K562 (cell line): ENCODE results near the gene NEK1. TPM values are rescaled to one million over a fixed set of nuclear protein-coding genes. Genes with fewer than 3 reads are reported as not detected.

Source experiments
- CBFA2T2 ChIP-seq: fragments of 450-650 bp; conservative IDR thresholded peaks from 2 replicates; pipeline ENCODE4 v1.6.1; 2017; ENCODE audit warnings: mild to moderate bottlenecking
- CREB3 ChIP-seq: fragments of 450-650 bp; conservative IDR thresholded peaks from 2 replicates; pipeline ENCODE4 v1.6.1; 2016; ENCODE audit warnings: missing genetic modification characterization, low read depth, mild to moderate bottlenecking, missing compliant biosample characterization, moderate library complexity
- CREBBP ChIP-seq: IDR thresholded peaks from one replicate; pipeline ENCODE4 v1.6.1; 2012; ENCODE audit warnings: low read depth, mild to moderate bottlenecking, control low read depth, inconsistent platforms, low read length
- ESRRB ChIP-seq: fragments of 250-450 bp; sonication (Bioruptor Pico); IDR thresholded peaks from 2 replicates; pipeline ENCODE4 v1.5.0; 2020; ENCODE audit warnings: mild to moderate bottlenecking, moderate library complexity, borderline replicate concordance
- HMG20A ChIP-seq: fragments of 450-650 bp; formaldehyde crosslinking; conservative IDR thresholded peaks from 2 replicates; pipeline ENCODE4 v1.4.0; 2020; ENCODE audit warnings: mild to moderate bottlenecking, mixed read lengths
- PCBP1 ChIP-seq: fragments of 200-400 bp; formaldehyde crosslinking; IDR thresholded peaks from 2 replicates; pipeline ENCODE4 v1.6.1; 2018; ENCODE audit warnings: mild to moderate bottlenecking, low read depth, low read length; ENCODE audit not compliant: poor library complexity, severe bottlenecking
- RBM34 ChIP-seq: fragments of 200-400 bp; formaldehyde crosslinking; IDR thresholded peaks from 2 replicates; pipeline ENCODE4 v1.6.1; 2018; ENCODE audit warnings: low read length, borderline replicate concordance; ENCODE audit not compliant: insufficient read depth
- RCOR1 ChIP-seq, 2 experiments: IDR thresholded peaks; 2 replicates each; pipeline ENCODE4 v1.6.1; 2012; ENCODE audit warnings: low read depth in 2 of 2, low read length in 2 of 2, borderline replicate concordance in 1 of 2, improper control_type of control experiment in 1 of 2
- THRAP3 ChIP-seq: fragments of 450-650 bp; IDR thresholded peaks from 2 replicates; pipeline ENCODE4 v1.6.1; 2016; ENCODE audit warnings: mild to moderate bottlenecking, inconsistent platforms, borderline replicate concordance
- ZBTB1 ChIP-seq: sonication (generic); formaldehyde crosslinking; IDR thresholded peaks from 2 replicates; pipeline ENCODE4 v1.8.1; 2023; ENCODE audit warnings: missing genetic modification reagents, low read depth, mild to moderate bottlenecking, borderline replicate concordance
- ZNF696 ChIP-seq: fragments of 250-450 bp; sonication (Bioruptor Pico); conservative IDR thresholded peaks from 2 replicates; pipeline ENCODE4 v1.4.0; 2020; ENCODE audit warnings: mild to moderate bottlenecking, moderate library complexity
- polyA plus RNA-seq, 8 experiments: library from polyadenylated mRNA; depleted of rRNA in 4 of 8; stranded (reverse) in 5 of 8; unstranded in 3 of 8; fragments of >200 nt; fragmentation: Nextera tagmentation in 2 of 8; fragmentation: Illumina TruSeq in 1 of 8; extraction: Ambion mirVana in 2 of 8; extraction: Trizol in 1 of 8; gene quantifications; 2 replicates each; pipeline versions ENCODE4 v1.2.1 to v1.2.3, GENCODE V29; 2011 to 2014; ENCODE audit warnings: inconsistent platforms in 1 of 8, missing spikeins in 1 of 8
- total RNA-seq, 7 experiments: library from RNA; depleted of rRNA in 6 of 7; stranded (reverse); fragments of >200 nt in 6 of 7; fragmentation: Illumina TruSeq in 2 of 7; extraction: Trizol in 2 of 7; gene quantifications; 2 replicates each; pipeline versions ENCODE4 v1.2.1 to v1.2.3, GENCODE V29; 2011 to 2021; ENCODE audit warnings: low replicate concordance in 1 of 7
- TF ChIP-seq, protein P1 (sequence below): fragments of 150-350 bp; conservative IDR thresholded peaks from 2 replicates; pipeline ENCODE4 v1.6.1; 2014; ENCODE audit warnings: low read length
- TF ChIP-seq, protein P2 (sequence below), 2 experiments: fragments of 450-650 bp; IDR thresholded peaks; 2 replicates each; pipeline ENCODE4 v1.6.1; 2016; ENCODE audit warnings: mild to moderate bottlenecking in 2 of 2, borderline replicate concordance in 1 of 2, low read depth in 1 of 2, moderate library complexity in 1 of 2

NEK1 gene
- total and polyA plus RNA-seq, 9 of the 15 experiments (the other 6 are each of a cell fraction or from before 2014, with no cell fraction given) = 6.2 to 15.7 (median 10.3) TPM

DNA sequence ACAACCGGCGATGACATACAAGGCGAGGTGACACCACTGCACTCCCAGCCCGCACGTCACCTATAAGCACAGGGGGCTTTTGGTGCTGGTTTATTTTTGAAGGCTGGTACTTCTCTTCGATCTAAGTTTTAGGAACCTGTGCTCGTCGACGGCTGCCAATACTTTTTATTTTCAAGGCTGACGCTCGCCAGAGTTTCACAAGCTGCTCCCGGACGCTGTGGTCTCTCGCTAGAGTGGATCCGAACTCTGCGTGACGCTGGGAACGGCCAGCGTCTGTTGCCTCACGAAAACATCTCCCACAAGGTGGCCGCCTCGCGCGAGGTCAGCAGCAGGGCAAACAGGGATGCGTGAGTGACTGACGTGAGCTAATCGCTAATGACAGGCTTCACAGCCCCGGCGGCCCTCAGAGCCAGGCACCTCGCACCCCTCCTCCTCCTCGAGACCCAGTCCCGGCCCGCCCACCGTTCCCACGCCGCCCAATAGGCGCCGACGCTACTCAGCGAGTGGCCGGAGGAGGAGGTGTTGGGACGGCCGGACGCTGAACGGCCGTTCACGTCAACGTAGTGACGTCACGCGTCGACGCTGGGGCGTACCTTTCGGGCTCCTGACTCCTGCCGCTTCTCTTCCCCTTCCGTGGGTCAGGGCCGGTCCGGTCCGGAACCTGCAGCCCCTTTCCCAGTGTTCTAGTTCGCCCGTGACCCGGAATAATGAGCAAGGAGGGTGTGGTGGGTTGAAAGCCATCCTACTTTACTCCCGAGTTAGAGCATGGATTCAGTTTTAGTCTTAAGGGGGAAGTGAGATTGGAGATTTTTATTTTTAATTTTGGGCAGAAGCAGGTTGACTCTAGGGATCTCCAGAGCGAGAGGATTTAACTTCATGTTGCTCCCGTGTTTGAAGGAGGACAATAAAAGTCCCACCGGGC lies 7.8 kb upstream of the NEK1 start, which contains the start of gene CLCN3 (continued):
- TF ChIP-seq, protein P1, sequence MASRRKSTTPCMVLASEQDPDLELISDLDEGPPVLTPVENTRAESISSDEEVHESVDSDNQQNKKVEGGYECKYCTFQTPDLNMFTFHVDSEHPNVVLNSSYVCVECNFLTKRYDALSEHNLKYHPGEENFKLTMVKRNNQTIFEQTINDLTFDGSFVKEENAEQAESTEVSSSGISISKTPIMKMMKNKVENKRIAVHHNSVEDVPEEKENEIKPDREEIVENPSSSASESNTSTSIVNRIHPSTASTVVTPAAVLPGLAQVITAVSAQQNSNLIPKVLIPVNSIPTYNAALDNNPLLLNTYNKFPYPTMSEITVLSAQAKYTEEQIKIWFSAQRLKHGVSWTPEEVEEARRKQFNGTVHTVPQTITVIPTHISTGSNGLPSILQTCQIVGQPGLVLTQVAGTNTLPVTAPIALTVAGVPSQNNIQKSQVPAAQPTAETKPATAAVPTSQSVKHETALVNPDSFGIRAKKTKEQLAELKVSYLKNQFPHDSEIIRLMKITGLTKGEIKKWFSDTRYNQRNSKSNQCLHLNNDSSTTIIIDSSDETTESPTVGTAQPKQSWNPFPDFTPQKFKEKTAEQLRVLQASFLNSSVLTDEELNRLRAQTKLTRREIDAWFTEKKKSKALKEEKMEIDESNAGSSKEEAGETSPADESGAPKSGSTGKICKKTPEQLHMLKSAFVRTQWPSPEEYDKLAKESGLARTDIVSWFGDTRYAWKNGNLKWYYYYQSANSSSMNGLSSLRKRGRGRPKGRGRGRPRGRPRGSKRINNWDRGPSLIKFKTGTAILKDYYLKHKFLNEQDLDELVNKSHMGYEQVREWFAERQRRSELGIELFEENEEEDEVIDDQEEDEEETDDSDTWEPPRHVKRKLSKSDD = no peak; the same call in 1 of the 2 replicates
- TF ChIP-seq PCBP1 (no peak), ZNF696 (CRISPR knock-in tag) (no peak), THRAP3 (no peak), RCOR1 (IDR thresholded peaks at IDR 0.05; ENCODE audit: borderline replicate concordance in 1 of 2, low read depth in 2 of 2, low read length in 2 of 2) (peak; percentile 41 to 79; a peak in 3 of 4 replicates), RBM34 (no peak), ZBTB1 (CRISPR knock-in tag) (no peak), CBFA2T2 (peak; percentile 42; the same call in 1 of the 2 replicates), HMG20A (no peak), CREBBP (no peak), ESRRB (CRISPR knock-in tag) (no peak), CREB3 (tag) (no peak)
- TF ChIP-seq, protein P2, sequence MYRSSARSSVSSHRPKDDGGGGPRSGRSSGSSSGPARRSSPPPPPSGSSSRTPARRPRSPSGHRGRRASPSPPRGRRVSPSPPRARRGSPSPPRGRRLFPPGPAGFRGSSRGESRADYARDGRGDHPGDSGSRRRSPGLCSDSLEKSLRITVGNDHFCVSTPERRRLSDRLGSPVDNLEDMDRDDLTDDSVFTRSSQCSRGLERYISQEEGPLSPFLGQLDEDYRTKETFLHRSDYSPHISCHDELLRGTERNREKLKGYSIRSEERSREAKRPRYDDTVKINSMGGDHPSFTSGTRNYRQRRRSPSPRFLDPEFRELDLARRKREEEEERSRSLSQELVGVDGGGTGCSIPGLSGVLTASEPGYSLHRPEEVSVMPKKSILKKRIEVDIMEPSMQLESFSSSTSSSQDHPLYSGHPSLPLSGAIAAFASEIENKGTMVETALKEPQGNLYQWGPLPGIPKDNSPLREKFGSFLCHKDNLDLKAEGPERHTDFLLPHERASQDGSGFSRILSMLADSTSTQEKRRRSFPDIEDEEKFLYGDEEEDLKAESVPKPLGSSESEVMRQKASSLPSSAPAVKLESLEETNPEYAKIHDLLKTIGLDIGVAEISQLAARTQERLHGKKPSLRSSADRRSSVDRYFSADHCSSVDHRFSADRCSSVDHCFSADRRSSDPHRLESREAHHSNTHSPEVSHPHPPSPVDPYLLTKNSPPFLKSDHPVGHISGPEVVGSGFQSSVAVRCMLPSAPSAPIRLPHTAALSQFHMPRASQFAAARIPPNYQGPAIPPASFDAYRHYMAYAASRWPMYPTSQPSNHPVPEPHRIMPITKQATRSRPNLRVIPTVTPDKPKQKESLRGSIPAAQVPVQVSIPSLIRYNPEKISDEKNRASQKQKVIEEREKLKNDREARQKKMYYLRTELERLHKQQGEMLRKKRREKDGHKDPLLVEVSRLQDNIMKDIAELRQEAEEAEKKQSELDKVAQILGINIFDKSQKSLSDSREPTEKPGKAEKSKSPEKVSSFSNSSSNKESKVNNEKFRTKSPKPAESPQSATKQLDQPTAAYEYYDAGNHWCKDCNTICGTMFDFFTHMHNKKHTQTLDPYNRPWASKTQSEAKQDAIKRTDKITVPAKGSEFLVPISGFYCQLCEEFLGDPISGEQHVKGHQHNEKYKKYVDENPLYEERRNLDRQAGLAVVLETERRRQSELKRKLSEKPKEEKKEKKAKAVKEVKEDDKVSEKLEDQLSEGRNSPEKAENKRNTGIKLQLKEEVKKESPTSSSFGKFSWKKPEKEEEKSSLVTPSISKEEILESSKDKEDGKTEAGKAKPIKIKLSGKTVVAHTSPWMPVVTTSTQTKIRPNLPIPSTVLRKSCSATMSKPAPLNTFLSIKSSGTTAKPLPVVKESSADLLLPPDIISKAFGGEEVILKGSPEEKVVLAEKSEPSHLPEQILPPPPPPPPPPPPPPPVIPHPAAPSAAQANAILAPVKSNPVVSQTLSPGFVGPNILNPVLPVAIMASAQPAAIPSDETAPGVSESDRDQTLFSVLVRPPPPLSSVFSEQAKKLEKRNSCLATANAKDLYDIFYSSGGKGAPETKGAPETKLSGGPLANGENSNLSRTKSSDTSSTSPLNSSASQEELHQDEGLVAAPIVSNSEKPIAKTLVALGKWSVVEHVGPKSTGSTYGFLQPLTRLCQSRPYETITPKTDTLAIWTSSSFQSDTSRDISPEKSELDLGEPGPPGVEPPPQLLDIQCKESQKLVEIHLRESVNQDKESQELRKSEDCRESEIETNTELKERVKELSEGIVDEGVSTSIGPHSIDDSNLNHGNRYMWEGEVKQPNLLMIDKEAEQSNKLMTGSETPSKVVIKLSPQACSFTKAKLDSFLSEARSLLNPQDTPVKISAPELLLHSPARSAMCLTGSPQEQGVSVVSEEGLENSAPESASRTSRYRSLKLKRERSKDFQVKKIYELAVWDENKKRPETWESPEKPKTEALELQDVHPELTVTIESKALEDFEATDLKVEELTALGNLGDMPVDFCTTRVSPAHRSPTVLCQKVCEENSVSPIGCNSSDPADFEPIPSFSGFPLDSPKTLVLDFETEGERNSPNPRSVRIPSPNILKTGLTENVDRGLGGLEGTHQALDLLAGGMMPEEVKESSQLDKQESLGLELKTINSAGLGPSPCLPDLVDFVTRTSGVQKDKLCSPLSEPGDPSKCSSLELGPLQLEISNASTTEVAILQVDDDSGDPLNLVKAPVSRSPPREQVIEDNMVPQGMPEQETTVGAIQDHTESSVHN (IDR thresholded peaks at IDR 0.05; ENCODE audit: borderline replicate concordance in 1 of 2, low read depth in 1 of 2) = no peak
